Sigmoid colon (tissue), 3 donors: ENCODE data around the gene MYL11.

Experiments
- CTCF ChIP-seq, 4 experiments: fragments of 450-650 bp in 3 of 4; fragments of 200-600 bp in 1 of 4; IDR thresholded peaks; one replicate each; pipeline ENCODE4 v1.5.1; 2016 to 2019; ENCODE audit warnings: antibody characterized with exemption in 4 of 4, mild to moderate bottlenecking in 3 of 4, moderate library complexity in 2 of 4
- POLR2A ChIP-seq, 2 donors: fragments of 450-650 bp; IDR thresholded peaks; one replicate each; pipeline ENCODE4 v1.6.1; 2016; ENCODE audit warnings: antibody characterized with exemption in 2 of 2, mild to moderate bottlenecking in 2 of 2, moderate library complexity in 2 of 2

GRCh38 chr16:30401768-30402425 lies 27.3 kb downstream of the MYL11 start:
- TF ChIP-seq POLR2A (IDR thresholded peaks at IDR 0.05) (no peak), CTCF (IDR thresholded peaks at IDR 0.05) (no peak)
